ENCODE measurements around the gene NAA38.

NAA38 gene

DNA sequence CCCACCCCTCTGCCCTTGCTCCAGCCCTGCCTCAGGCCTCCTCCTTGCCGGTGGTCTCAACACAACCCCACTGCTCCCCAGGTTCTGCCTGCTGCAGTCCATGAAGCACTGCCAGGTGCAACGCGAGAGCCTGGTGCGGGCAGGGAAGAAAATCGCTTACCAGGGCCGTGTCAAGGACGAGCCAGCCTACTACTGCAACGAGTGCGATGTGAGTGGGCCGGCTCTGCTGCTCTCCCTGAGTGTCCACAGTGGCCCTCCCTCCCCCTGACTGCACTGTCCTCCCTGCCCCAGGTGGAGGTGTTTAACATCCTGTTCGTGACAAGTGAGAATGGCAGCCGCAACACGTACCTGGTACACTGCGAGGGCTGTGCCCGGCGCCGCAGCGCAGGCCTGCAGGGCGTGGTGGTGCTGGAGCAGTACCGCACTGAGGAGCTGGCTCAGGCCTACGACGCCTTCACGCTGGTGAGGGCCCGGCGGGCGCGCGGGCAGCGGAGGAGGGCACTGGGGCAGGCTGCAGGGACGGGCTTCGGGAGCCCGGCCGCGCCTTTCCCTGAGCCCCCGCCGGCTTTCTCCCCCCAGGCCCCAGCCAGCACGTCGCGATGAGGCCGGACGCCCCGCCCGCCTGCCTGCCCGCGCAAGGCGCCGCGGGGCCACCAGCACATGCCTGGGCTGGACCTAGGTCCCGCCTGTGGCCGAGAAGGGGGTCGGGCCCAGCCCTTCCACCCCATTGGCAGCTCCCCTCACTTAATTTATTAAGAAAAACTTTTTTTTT is 4.3 kb downstream of the NAA38 start:
- no peak for DNase-seq (ENCODE audit: low spot score)

DNA sequence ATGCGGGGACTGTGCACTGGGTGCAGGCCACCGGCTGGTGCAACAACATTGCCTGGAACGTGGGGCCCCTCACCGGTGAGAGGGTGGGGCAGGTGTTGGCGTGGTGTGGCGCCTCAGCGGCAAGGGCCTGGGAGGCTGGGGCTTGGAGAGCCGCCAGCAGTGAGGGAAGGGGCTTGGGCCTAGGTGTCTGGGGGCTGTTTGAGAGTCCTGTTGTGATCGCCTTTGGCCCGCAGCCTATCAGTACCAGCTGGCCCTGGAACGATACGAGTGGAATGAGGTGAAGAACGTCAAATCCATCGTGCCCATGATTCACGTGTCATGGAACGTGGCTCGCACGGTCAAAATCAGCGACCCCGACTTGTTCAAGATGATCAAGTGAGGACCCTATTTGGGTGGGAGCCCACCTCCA is 5.1 kb downstream of the NAA38 start:
- DNase-seq (ENCODE audit: low spot score): no peak

DNA sequence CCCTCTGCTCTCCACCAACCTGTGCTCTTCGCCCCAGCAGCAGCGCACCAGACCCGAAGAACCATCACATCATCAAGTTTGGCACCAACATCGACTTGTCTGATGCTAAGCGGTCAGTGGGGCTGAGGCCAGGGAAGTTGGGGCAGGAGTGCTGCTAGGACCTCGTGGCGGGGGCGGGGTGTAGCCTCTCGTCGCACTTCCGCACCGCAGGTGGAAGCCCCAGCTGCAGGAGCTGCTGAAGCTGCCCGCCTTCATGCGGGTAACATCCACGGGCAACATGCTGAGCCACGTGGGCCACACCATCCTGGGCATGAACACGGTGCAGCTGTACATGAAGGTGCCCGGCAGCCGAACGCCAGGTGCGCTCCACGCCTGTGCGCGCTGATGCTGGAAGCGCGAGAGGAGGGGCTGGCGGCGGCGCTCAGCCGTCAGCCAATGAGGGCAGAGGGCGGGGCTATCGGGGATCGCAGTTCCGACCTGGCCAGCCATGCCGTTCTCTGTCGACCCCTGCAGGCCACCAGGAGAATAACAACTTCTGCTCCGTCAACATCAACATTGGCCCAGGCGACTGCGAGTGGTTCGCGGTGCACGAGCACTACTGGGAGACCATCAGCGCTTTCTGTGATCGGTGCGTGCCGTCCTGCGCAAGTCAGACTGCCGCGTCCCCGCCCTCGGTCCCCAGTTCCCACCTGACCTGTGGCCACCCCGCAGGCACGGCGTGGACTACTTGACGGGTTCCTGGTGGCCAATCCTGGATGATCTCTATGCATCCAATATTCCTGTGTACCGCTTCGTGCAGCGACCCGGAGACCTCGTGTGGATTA is 5.7 kb downstream of the NAA38 start:
- DNase-seq (ENCODE audit: low spot score): peak; percentile 87

DNA sequence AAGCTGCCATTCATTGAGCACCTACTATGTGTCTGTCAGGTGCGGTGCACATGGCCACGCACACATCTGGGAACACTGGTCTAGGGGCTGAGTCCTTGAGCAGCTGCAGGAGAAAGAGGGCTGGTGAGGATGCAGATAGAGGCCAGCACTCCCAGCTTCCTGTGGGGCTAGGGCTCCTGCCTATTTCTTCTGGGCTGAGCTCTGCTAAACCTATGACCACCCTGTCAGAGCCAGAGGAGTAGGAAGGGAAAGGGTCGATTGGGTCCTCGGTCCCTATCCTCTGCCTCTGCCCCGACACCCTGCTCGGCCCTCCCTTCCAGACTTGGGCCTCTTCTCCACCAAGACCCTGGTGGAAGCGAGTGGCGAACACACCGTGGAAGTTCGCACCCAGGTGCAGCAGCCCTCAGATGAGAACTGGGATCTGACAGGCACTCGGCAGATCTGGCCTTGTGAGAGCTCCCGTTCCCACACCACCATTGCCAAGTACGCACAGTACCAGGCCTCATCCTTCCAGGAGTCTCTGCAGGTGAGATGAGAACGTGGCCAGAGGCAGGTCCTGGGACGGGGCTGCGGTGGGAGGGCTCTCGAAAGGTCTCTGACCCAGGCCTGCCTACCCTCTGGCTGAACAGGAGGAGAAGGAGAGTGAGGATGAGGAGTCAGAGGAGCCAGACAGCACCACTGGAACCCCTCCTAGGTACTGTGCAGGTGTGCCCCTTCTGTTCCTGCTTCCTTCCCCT is 6.5 kb downstream of the NAA38 start:
- DNase-seq (ENCODE audit: low spot score): no peak

- no peak for DNase-seq (ENCODE audit: low spot score)
Measured at GRCh38 chr17:7849751-7850504, 7.4 kb downstream of the NAA38 start.

GRCh38 chr17:7849130-7849750 is 8.1 kb downstream of the NAA38 start:
- no peak for DNase-seq (ENCODE audit: low spot score)

DNA sequence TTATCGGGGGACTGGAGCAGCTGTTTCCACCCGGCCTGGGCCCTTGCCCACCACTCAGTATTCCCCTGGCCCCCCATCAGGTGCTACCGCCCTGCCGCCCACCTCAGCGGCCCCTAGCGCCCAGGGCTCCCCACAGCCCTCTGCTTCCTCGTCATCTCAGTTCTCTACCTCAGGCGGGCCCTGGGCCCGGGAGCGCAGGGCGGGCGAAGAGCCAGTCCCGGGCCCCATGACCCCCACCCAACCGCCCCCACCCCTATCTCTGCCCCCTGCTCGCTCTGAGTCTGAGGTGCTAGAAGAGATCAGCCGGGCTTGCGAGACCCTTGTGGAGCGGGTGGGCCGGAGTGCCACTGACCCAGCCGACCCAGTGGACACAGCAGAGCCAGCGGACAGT is 8.6 kb downstream of the NAA38 start:
- DNase-seq (ENCODE audit: low spot score): no peak

DNA sequence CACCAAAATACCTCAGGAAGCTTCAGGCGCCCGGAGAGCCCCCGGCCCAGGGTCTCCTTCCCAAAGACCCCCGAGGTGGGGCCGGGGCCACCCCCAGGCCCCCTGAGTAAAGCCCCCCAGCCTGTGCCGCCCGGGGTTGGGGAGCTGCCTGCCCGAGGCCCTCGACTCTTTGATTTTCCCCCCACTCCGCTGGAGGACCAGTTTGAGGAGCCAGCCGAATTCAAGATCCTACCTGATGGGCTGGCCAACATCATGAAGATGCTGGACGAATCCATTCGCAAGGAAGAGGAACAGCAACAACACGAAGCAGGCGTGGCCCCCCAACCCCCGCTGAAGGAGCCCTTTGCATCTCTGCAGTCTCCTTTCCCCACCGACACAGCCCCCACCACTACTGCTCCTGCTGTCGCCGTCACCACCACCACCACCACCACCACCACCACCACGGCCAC is 9.2 kb downstream of the NAA38 start:
- DNase-seq (ENCODE audit: low spot score): no peak

DNA sequence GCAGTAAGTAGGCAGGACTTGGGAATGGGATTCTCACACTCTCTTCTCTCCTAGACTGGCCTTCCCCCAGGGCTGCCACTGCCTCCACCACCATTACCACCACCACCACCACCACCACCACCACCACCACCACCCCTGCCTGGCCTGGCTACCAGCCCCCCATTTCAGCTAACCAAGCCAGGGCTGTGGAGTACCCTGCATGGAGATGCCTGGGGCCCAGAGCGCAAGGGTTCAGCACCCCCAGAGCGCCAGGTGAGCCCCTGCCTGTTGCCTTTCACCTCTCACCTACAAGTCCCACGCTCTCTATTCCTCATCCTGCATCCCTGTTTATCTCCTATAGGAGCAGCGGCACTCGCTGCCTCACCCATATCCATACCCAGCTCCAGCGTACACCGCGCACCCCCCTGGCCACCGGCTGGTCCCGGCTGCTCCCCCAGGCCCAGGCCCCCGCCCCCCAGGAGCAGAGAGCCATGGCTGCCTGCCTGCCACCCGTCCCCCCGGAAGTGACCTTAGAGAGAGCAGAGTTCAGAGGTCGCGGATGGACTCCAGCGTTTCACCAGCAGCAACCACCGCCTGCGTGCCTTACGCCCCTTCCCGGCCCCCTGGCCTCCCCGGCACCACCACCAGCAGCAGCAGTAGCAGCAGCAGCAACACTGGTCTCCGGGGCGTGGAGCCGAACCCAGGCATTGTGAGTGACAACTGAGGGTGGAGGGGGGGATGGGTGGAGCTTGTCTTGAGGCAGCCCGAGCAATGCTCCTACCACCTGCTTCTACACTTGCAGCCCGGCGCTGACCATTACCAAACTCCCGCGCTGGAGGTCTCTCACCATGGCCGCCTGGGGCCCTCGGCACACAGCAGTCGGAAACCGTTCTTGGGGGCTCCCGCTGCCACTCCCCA is 10.3 kb downstream of the NAA38 start:
- no peak for DNase-seq (ENCODE audit: low spot score)

GRCh38 chr17:7846063-7846735 is 11.2 kb downstream of the NAA38 start:
- no peak for DNase-seq (ENCODE audit: low spot score)

- no peak for DNase-seq (ENCODE audit: low spot score)
Measured at GRCh38 chr17:7845359-7846062, 11.8 kb downstream of the NAA38 start.

DNA sequence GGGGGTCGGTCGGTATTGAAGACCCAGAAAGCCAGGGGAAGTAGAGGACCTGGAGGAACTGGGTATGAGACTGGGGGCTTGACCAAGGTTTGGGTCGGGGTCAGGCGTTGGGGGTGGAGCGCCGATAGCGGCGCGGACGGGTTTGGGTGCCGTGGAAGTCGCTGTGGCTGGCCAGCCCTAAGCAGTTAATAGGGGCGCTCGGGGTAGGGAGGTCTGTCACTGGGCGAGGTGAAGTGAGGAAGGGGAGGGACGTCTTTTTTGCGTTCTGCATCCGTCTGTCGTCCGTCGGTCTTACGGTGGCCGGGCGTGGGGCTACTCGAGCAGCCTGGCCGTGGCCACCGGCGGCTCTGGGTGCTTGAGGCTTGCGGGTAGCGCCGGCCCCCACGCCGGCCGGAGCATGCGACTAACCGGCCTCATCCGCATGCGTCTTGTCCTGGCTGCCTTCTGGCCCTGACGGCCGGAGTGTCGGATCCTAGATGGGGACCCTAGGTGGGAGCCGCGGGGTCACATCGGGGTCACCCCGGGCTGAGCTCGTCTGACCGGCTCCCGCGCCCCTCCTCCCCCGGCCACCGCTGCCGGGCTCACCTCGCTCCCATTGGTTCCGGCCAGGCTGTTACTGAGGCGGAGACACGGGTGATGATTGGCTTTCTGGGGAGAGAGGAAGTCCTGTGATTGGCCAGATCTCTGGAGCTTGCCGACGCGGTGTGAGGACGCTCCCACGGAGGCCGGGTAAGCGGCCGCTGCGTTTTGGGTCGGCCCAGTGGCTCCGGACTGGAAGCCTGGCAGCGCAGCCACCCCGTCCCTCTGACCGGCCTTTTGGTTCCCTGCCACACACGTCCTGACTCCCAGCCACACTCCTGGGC is 12.8 kb downstream of the NAA38 start:
- DNase-seq (ENCODE audit: low spot score): peak; percentile 79

- peak; percentile 58 for DNase-seq (ENCODE audit: low spot score)
Measured at GRCh38 chr17:7843536-7844291, 13.6 kb downstream of the NAA38 start.

DNA sequence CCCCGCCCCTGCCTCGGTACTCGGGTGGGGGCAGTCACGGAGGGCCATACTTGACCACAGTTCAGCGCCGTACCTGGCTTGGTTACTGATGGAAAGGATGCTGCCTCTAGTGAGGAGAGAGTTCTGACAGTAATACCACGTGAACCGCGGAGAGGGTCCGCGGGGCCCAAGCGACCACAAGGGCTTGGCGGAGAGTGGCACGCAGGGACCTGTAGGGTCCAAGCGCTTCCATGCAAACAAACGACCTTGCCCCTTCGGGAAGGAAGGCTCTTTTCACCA is 14.2 kb downstream of the NAA38 start:
- no peak for DNase-seq (ENCODE audit: low spot score)

GRCh38 chr17:7842380-7843256 is 14.7 kb downstream of the NAA38 start:
- no peak for DNase-seq (ENCODE audit: low spot score)

- DNase-seq (ENCODE audit: low spot score): peak; percentile 80
Measured at GRCh38 chr17:7841915-7842379, 15.4 kb downstream of the NAA38 start.
